Spleen (tissue), 11 donors: ENCODE measurements around the gene RNF180. TPM values are rescaled to one million over a fixed set of nuclear protein-coding genes. Genes with fewer than 3 reads are reported as not detected.

ENCODE experiments used
- DNase-seq: peaks from one replicate; pipeline ENCODE4 v3.0.0-alpha.2; 2020
- H3K27ac ChIP-seq, 8 donors: fragments of 200-600 bp; sonication (generic) in 7 of 8; 1 replicate in 4 of 8; 2 replicates in 4 of 8; pipeline versions ENCODE4 v1.5.0 to v1.8.0; 2016 to 2021; ENCODE audit warnings: inconsistent platforms in 4 of 8, mild to moderate bottlenecking in 4 of 8, moderate library complexity in 1 of 8
- H3K27me3 ChIP-seq, 7 donors: fragments of 200-600 bp; sonication (generic) in 6 of 7; replicated peaks in 1 of 7; 1 replicate in 4 of 7; 2 replicates in 3 of 7; pipeline versions ENCODE4 v1.5.0 to v1.8.0; 2016 to 2021; ENCODE audit warnings: inconsistent platforms in 3 of 7, mild to moderate bottlenecking in 1 of 7
- H3K36me3 ChIP-seq, 6 donors: fragments of 200-600 bp; sonication (generic) in 5 of 6; 1 replicate in 4 of 6; 2 replicates in 2 of 6; pipeline versions ENCODE4 v1.5.0 to v1.8.0; 2016 to 2021; ENCODE audit warnings: inconsistent platforms in 2 of 6
- H3K4me1 ChIP-seq, 6 donors: fragments of 200-600 bp; sonication (generic) in 5 of 6; 1 replicate in 3 of 6; 2 replicates in 3 of 6; pipeline versions ENCODE4 v1.5.0 to v1.8.0; 2016 to 2021; ENCODE audit warnings: inconsistent platforms in 3 of 6
- H3K4me3 ChIP-seq, 8 donors: fragments of 200-600 bp; sonication (generic) in 7 of 8; 1 replicate in 4 of 8; 2 replicates in 4 of 8; pipeline versions ENCODE4 v1.5.0 to v1.8.0; 2016 to 2021; ENCODE audit warnings: inconsistent platforms in 4 of 8, mild to moderate bottlenecking in 4 of 8, moderate library complexity in 2 of 8
- H3K9me3 ChIP-seq, 8 donors: fragments of 200-600 bp; sonication (generic) in 7 of 8; 1 replicate in 4 of 8; 2 replicates in 4 of 8; pipeline versions ENCODE4 v1.5.0 to v1.8.0; 2016 to 2021; ENCODE audit warnings: inconsistent platforms in 4 of 8
- POLR2A ChIP-seq, 3 donors: fragments of 450-650 bp; IDR thresholded peaks; one replicate each; pipeline ENCODE4 v1.5.1; 2017; ENCODE audit warnings: antibody characterized with exemption in 3 of 3, mild to moderate bottlenecking in 1 of 3
- POLR2AphosphoS5 ChIP-seq, 3 donors: sonication (generic); formaldehyde crosslinking; IDR thresholded peaks; one replicate each; pipeline ENCODE4 v1.5.1; 2017; ENCODE audit warnings: antibody characterized with exemption in 3 of 3
- WGBS, 5 donors: extraction: QIAGEN DNeasy Blood & Tissue Kit in 3 of 5; methylation state at CpG; one replicate each; pipeline versions ENCODE4 v1.1.5 to v1.1.7; 2013 to 2018; 5-methylcytosine and 5-hydroxymethylcytosine counted together
- intact Hi-C: fragments of 100-400 bp; cut with DNase I; formaldehyde crosslinking; loops from one replicate; pipeline ENCODE4 v1.15.0; 2023; ENCODE audit warnings: low total_unique reads
- polyA plus RNA-seq, 3 donors: library from polyadenylated mRNA; stranded (reverse); fragments of 200-250 nt; gene quantifications; one replicate each; pipeline ENCODE4 v1.2.1, GENCODE V29; 2013
- total RNA-seq, 7 donors: library from RNA; depleted of rRNA in 3 of 7; stranded (reverse); fragments of >200 nt in 3 of 7; fragmentation: NEBNext Ultra II Directional in 4 of 7; extraction: Animal tissue kit (Norgen Biotek cat#: 25700) in 4 of 7; gene quantifications; one replicate each; pipeline versions ENCODE4 v1.1.0 to v1.2.1, GENCODE V29; 2016 to 2021
- TF ChIP-seq, protein P1 (sequence below), 11 experiments: fragments of 200-600 bp in 7 of 11; fragments of 450-650 bp in 4 of 11; sonication (generic) in 4 of 11; IDR thresholded peaks in 8 of 11; conservative IDR thresholded peaks in 3 of 11; 1 replicate in 7 of 11; 2 replicates in 4 of 11; pipeline versions ENCODE4 v1.4.0 to v1.8.0; 2016 to 2021; ENCODE audit warnings: antibody characterized with exemption in 11 of 11, inconsistent platforms in 4 of 11, mild to moderate bottlenecking in 1 of 11
- donor health status: healthy with polysubstance abuse.
- donor health status: DM: no; HTN: no; CAD: no; lungs with moderate emphysema.
- donor health status: DM: no; HTN: no; CAD: no.
- donor health status: Bipolar disorder and iron deficiency.
- donor health status: healthy.
- donor health status: DM: no; HTN: no; CAD: no.
- donor health status: DM: yes; HTN: yes; CAD: no.

The RNF180 gene
- total and polyA plus RNA-seq, 10 donors, result 0.72 to 18.3 (median 9.1) TPM

DNA sequence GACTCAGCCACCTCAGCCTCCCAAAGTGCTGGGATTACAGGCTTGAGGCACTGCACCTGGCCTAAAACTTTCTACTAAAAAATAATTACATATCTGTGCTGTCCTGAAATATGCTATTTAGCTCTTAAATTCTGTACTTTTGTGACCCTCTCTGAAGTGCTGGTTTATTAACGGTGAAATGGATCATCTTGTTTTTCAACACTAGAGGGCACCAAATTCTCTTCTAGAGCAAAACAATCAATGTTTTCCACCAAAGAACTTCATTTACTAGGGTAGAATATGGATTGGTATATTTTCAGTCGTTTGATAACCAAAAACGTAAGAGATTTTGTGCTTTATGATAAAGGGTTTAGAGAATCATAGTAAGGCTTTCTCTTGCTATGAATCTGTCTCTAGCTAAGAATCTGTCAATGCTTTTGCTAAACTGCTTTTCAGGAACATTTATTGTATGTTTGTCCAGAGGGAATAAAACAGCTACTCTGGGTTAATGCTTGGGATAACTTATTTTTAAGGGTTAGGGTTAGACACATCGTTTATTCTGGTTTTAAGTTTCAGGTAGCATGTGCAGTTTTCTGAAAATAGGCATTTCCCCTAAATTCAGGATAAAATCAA, 63.6 kb downstream of the RNF180 start:
- Histone ChIP-seq H3K36me3 (peaks cover 0 to 11% (median 0%) of the 10 kb centered on the region in 6 donors), H3K4me3 (no peak overlapping the region), H3K27me3 (no peaks in the 10 kb centered on the region), H3K4me1 (no peaks in the 10 kb centered on the region), H3K9me3 (peaks cover 0 to 13% (median 1%) of the 10 kb centered on the region in 8 donors), H3K27ac (no peak overlapping the region)
- intact Hi-C loops, result no loop called here
- TF ChIP-seq POLR2AphosphoS5 (IDR thresholded peaks at IDR 0.05) (no peak), POLR2A (IDR thresholded peaks at IDR 0.05) (no peak)
- TF ChIP-seq, protein P1, sequence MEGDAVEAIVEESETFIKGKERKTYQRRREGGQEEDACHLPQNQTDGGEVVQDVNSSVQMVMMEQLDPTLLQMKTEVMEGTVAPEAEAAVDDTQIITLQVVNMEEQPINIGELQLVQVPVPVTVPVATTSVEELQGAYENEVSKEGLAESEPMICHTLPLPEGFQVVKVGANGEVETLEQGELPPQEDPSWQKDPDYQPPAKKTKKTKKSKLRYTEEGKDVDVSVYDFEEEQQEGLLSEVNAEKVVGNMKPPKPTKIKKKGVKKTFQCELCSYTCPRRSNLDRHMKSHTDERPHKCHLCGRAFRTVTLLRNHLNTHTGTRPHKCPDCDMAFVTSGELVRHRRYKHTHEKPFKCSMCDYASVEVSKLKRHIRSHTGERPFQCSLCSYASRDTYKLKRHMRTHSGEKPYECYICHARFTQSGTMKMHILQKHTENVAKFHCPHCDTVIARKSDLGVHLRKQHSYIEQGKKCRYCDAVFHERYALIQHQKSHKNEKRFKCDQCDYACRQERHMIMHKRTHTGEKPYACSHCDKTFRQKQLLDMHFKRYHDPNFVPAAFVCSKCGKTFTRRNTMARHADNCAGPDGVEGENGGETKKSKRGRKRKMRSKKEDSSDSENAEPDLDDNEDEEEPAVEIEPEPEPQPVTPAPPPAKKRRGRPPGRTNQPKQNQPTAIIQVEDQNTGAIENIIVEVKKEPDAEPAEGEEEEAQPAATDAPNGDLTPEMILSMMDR (IDR thresholded peaks at IDR 0.05 in 8 of 11, conservative IDR thresholded peaks at IDR 0.05 in 3 of 11), result peak in 8 of 11 experiments; percentile 28 to 59 (median 48)
- 4 to 10% (median 9%) methylated on average over 4 of the region's 4 CpGs for WGBS, 5 donors
- DNase-seq, result no peak

DNA sequence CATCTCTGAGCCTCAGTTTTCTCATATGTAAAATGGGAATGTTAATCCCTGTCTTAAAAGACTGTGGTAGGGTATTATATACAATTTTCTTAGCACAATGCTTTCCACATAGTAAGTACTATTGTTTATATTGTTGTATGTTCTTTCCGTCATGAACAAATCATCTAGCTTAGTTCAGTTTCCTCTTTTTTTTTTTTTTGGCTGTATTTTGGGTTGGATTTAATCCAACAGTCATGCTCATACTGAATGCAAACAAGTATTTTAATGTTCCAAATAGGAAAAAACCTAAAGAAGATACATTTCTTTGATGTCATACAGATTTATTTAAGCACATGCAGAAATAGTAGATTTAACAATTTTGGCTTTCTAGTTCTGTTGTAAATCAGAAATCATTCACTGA, 95.1 kb downstream of the RNF180 start:
- H3K36me3 ChIP-seq, result no peaks in the 10 kb centered on the region
- H3K27ac ChIP-seq, result no peak overlapping the region
- no peaks in the 10 kb centered on the region for H3K27me3 ChIP-seq
- TF ChIP-seq POLR2A (IDR thresholded peaks at IDR 0.05) (no peak), POLR2AphosphoS5 (IDR thresholded peaks at IDR 0.05) (no peak)
- TF ChIP-seq, protein P1 (IDR thresholded peaks at IDR 0.05 in 8 of 11, conservative IDR thresholded peaks at IDR 0.05 in 3 of 11), result no peak
- H3K4me1 ChIP-seq, result no peaks in the 10 kb centered on the region
- intact Hi-C loops, result no loop called here
- no peak for DNase-seq
- peaks cover 0 to 28% (median 14%) of the 10 kb centered on the region in 8 donors for H3K9me3 ChIP-seq
- 36 to 62% (median 48%) methylated on average over 1 of the region's 1 CpG for WGBS, 5 donors
- H3K4me3 ChIP-seq, result no peak overlapping the region

DNA sequence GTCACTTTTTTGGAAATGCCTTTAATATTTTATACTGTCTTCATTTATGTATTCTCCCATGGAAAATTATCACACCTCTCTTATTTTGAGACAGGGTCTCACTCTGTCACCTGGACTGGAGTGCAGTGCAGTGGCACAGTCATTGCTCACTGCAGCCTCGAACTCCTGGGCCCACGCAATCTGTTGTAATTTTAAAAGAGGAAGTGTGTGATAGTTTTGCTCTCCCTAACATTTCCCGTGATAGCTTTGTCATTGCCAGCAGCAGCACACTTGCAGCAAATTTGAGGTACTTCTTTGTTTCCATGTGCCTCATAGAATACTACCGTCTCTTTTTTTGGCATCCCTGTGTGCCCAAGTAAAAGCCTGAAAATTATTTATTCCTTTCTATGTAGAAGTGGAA, 103.5 kb downstream of the RNF180 start:
- Histone ChIP-seq H3K27me3 (no peaks in the 10 kb centered on the region), H3K9me3 (peaks cover 0 to 16% (median 9%) of the 10 kb centered on the region in 8 donors), H3K27ac (no peak overlapping the region), H3K4me1 (no peaks in the 10 kb centered on the region), H3K36me3 (no peaks in the 10 kb centered on the region), H3K4me3 (no peak overlapping the region)
- intact Hi-C loops, result no loop called here
- TF ChIP-seq POLR2AphosphoS5 (IDR thresholded peaks at IDR 0.05) (no peak), POLR2A (IDR thresholded peaks at IDR 0.05) (no peak)
- TF ChIP-seq, protein P1 (IDR thresholded peaks at IDR 0.05 in 8 of 11, conservative IDR thresholded peaks at IDR 0.05 in 3 of 11), result no peak
- WGBS, 5 donors, result 22 to 37% (median 27%) methylated on average over 4 of the region's 4 CpGs
- no peak for DNase-seq

DNA sequence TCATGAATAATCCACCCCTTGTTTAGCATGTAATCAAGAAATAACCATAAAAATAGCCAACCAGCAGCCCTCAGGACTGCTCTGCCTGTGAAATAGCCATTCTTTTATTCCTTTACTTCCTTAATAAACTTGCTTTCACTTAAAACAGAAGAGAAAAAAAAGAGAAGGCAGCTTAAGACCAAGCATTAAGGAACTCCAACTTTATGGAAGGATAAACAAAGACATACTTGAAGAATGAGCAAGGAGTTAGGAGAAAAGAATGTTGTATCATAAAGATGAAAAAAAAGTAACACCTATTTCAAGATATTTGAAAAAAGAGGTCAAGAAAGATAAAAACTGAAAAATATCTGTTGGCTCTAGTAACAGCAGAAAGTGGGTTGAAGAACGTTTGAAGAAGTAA, 107.6 kb downstream of the RNF180 start:
- 28 to 47% (median 40%) methylated on average over 1 of the region's 1 CpG for WGBS, 5 donors
- TF ChIP-seq, protein P1 (IDR thresholded peaks at IDR 0.05 in 8 of 11, conservative IDR thresholded peaks at IDR 0.05 in 3 of 11), result no peak
- TF ChIP-seq POLR2A (IDR thresholded peaks at IDR 0.05) (no peak), POLR2AphosphoS5 (IDR thresholded peaks at IDR 0.05) (no peak)

More for the DNA sequence above, 107.6 kb downstream of the RNF180 start:
- H3K27me3 ChIP-seq, result no peaks in the 10 kb centered on the region
- no peaks in the 10 kb centered on the region for H3K9me3 ChIP-seq
- intact Hi-C loops, result no loop called here
- no peak overlapping the region for H3K27ac ChIP-seq
- H3K4me3 ChIP-seq, result no peak overlapping the region
- no peaks in the 10 kb centered on the region for H3K4me1 ChIP-seq
- no peak for DNase-seq
- no peaks in the 10 kb centered on the region for H3K36me3 ChIP-seq
